Body of pancreas (tissue), 4 donors: Measurements from ENCODE around the gene RIMBP2.

Experiments
- CTCF ChIP-seq, 7 experiments: fragments of 450-650 bp in 4 of 7; fragments of 200-600 bp in 3 of 7; sonication (generic) in 3 of 7; IDR thresholded peaks; one replicate each; pipeline ENCODE4 v1.5.1; 2016 to 2019; ENCODE audit warnings: antibody characterized with exemption in 7 of 7
- POLR2A ChIP-seq, 3 donors: fragments of 450-650 bp; IDR thresholded peaks; one replicate each; pipeline ENCODE4 v1.6.1; 2016; ENCODE audit warnings: antibody characterized with exemption in 3 of 3, mild to moderate bottlenecking in 2 of 3

- TF ChIP-seq CTCF (IDR thresholded peaks at IDR 0.05) (no peak), POLR2A (IDR thresholded peaks at IDR 0.05) (no peak)
These were observed 246.5 kb downstream of the RIMBP2 start for GRCh38 chr12:130469552-130469951.
